ENCODE results near the gene CARS1. TPM values are rescaled to one million over a fixed set of nuclear protein-coding genes. Genes with fewer than 3 reads are reported as not detected.
A peak's percentile ranks its signal among the peaks of the same experiment; 100 is the strongest.

CARS1 gene
- total RNA-seq, 1 donor: 68.2 TPM

GRCh38 chr11:2995893-2996554 lies 61.2 kb downstream of the CARS1 start:
- TF ChIP-seq, protein P1, sequence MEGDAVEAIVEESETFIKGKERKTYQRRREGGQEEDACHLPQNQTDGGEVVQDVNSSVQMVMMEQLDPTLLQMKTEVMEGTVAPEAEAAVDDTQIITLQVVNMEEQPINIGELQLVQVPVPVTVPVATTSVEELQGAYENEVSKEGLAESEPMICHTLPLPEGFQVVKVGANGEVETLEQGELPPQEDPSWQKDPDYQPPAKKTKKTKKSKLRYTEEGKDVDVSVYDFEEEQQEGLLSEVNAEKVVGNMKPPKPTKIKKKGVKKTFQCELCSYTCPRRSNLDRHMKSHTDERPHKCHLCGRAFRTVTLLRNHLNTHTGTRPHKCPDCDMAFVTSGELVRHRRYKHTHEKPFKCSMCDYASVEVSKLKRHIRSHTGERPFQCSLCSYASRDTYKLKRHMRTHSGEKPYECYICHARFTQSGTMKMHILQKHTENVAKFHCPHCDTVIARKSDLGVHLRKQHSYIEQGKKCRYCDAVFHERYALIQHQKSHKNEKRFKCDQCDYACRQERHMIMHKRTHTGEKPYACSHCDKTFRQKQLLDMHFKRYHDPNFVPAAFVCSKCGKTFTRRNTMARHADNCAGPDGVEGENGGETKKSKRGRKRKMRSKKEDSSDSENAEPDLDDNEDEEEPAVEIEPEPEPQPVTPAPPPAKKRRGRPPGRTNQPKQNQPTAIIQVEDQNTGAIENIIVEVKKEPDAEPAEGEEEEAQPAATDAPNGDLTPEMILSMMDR (IDR thresholded peaks at IDR 0.05; ENCODE audit: insufficient read depth, low read depth, low read length): no peak
- no peak overlapping the region for H3K4me3 ChIP-seq (ENCODE audit: low read depth, low read length)
- DNase-seq (ENCODE audit: low read depth): no peak

GRCh38 chr11:2995031-2995561 lies 62.1 kb downstream of the CARS1 start:
- DNase-seq (ENCODE audit: low read depth): no peak
- TF ChIP-seq, protein P1 (IDR thresholded peaks at IDR 0.05; ENCODE audit: insufficient read depth, low read depth, low read length): no peak
- H3K4me3 ChIP-seq (ENCODE audit: low read depth, low read length): no peak overlapping the region

- TF ChIP-seq, protein P1 (IDR thresholded peaks at IDR 0.05; ENCODE audit: insufficient read depth, low read depth, low read length): no peak
- DNase-seq (ENCODE audit: low read depth): no peak
- H3K4me3 ChIP-seq (ENCODE audit: low read depth, low read length): no peak overlapping the region
These were observed 62.9 kb downstream of the CARS1 start for GRCh38 chr11:2994336-2994730.

DNA sequence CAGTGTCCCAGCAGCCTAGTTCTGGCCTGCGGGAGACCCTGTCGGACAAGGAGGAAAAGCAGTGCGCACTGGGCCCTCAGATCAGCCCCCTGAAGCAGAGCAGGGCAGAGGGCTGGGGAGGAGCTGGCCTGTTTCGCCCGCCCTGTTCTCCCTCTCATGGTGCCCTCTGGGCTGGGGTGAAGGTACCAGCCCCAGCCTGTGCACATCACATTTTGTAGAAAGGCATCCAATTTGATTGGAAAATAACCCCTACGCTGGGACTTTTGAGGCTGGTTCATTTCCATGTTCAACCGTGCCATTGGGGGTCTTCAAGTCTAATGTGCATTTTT lies 64.3 kb downstream of the CARS1 start:
- no peak for DNase-seq (ENCODE audit: low read depth)
- peak overlapping the region; percentile 78 for H3K4me3 ChIP-seq (ENCODE audit: low read depth, low read length)
- TF ChIP-seq, protein P1 (IDR thresholded peaks at IDR 0.05; ENCODE audit: insufficient read depth, low read depth, low read length): no peak

DNA sequence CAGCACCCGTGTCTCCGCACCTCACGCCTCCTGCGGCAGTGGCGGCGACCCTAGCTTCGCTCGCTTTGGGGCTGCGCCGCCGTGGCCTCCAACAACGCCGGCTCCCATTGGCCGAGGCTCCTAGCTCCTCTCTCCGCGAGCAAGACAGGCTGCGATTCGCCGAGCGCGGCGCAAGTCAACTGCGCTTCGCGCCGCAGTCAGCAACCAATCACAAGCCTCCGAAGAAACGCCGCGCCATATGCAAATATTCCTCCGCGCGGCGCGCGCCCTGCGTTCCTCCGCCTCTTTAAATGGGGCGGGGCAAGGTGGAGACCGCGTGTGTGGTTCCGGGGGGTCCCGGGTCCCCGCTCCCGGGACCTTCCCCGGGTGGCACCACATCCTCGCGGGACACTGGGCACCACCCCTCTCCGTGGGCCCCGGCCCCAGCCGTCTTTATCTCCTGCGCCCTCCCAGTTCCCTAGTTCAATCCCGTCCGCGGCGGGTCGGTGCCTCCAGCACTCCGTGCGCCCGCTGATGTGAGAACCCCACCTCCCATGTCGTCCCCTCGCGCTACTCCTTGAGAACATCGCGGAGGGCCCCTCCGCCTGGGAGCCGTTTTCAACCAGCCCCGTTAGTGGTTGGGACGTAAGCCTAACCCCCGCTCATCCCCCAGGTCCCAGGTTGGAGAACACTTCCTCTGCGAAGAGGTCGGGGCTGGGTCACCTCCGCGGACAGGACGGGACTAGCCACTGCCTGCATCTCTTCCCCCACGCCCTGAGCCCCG lies 64.8 kb downstream of the CARS1 start, which contains the start of gene NAP1L4:
Gene NAP1L4 (minus strand): TSS at position 96 of the 763 bp plus-strand sequence. CDS start 13,109 bp downstream, outside the sequence.
- peak within 1 kb of the TSS; percentile 78 for H3K4me3 ChIP-seq (ENCODE audit: low read depth, low read length)

DNA sequence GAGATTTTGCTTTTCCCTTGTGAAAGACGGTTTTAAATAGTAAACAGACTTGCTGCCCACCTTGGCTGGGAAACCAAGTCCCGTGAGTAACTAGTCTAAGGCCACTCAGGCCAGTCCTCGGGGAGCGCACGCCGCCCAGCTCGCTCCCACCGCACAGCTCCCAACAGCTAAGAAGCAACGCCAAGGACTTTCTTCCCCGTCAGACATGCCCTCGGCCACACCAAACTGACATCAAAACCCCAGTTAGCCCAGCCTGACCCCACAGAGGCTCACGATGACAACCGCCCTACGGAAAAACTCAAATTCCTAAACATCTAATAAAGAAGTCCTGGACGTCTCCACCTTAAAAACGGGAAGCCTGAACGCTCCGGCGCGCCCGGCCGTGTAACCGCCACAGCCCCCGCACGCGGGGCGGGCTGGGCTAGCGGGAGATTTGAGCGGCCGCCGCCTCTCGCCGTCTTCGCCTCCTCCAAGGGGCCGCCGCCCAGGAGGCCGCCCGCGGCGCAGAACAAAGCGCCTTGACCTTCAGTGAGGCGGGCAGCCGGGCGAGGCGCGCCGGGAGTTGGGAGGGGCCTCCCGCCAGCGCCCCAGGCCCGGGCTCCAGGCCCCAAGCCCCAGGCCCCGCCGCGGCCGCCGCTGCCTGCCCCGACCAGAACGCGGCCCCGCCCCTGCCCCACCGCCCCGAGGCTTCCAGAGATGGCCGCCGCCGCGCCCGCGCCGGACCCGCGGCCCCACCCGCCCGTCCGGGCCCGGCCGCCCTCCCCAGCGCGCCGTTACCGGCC lies 65.6 kb downstream of the CARS1 start:
- DNase-seq (ENCODE audit: low read depth): peak; percentile 56
- H3K4me3 ChIP-seq (ENCODE audit: low read depth, low read length): peak overlapping the region; percentile 78
- TF ChIP-seq, protein P1 (IDR thresholded peaks at IDR 0.05; ENCODE audit: insufficient read depth, low read depth, low read length): no peak

More for the DNA sequence above, 64.8 kb downstream of the CARS1 start, which contains the start of gene NAP1L4:
- peak; percentile 97 for DNase-seq (ENCODE audit: low read depth)
- TF ChIP-seq, protein P1 (IDR thresholded peaks at IDR 0.05; ENCODE audit: insufficient read depth, low read depth, low read length): no peak
